ENCODE results near the gene HASPIN. TPM values are rescaled to one million over a fixed set of nuclear protein-coding genes. Genes with fewer than 3 reads are reported as not detected.

Gene HASPIN
- total RNA-seq, 1 donor from 2014 or later: 4.3 TPM

- DNase-seq: no peak
Measured at GRCh38 chr17:3768769-3769168, 45.1 kb downstream of the HASPIN start.

GRCh38 chr17:3770466-3770865, 46.8 kb downstream of the HASPIN start:
- no peak for DNase-seq

- DNase-seq: no peak
Measured at GRCh38 chr17:3771140-3771539, 47.4 kb downstream of the HASPIN start.

GRCh38 chr17:3772764-3773163, 49.1 kb downstream of the HASPIN start:
- no peak for DNase-seq

GRCh38 chr17:3773511-3773910, 49.8 kb downstream of the HASPIN start:
- no peak for DNase-seq

- DNase-seq: no peak
Measured at GRCh38 chr17:3773966-3774365, 50.3 kb downstream of the HASPIN start.

Other genes with a start within 250 kb of the HASPIN start
- gene ASPA, start 247.9 kb upstream of the HASPIN start, total RNA-seq: not detected in 2 replicates
- gene TRPV3, start 166.1 kb upstream of the HASPIN start, total RNA-seq: not detected in 2 replicates
- gene TRPV1, start 114.5 kb upstream of the HASPIN start, total RNA-seq: 0.84 and 1.5 TPM in 2 replicates
- 21.8 and 29.0 TPM in 2 replicates for gene SHPK, start 87.7 kb upstream of the HASPIN start, total RNA-seq
- gene CTNS, start 87.1 kb upstream of the HASPIN start, total RNA-seq: 28.2 and 37.8 TPM in 2 replicates
- gene TAX1BP3, start 55.3 kb upstream of the HASPIN start, total RNA-seq: 224 and 238 TPM in 2 replicates
- 11.4 and 14.6 TPM in 2 replicates for gene EMC6, start 55.1 kb upstream of the HASPIN start, total RNA-seq
- gene P2RX5, start 27.7 kb upstream of the HASPIN start, total RNA-seq: 0.23 and 0.51 TPM in 2 replicates
- 7.3 and 15.7 TPM in 2 replicates for gene ITGAE, start 77.3 kb downstream of the HASPIN start, total RNA-seq
- gene NCBP3, start 122.3 kb downstream of the HASPIN start, total RNA-seq: 20.9 and 23.8 TPM in 2 replicates
- 0.79 and 2.2 TPM in 2 replicates for gene CAMKK1, start 169.2 kb downstream of the HASPIN start, total RNA-seq
- not detected in 2 replicates for gene P2RX1, start 192.6 kb downstream of the HASPIN start, total RNA-seq
- 0.23 TPM in 1 of 2 replicates, not detected in the other for gene ATP2A3, start 240.5 kb downstream of the HASPIN start, total RNA-seq

All from dermis blood vessel endothelial cell (primary cell).